ENCODE data around the gene DPP8. TPM values are rescaled to one million over a fixed set of nuclear protein-coding genes. Genes with fewer than 3 reads are reported as not detected.

DPP8 gene
- total RNA-seq, 4 donors from 2014 or later = 33.1 to 66.9 (median 47.9) TPM

DNA sequence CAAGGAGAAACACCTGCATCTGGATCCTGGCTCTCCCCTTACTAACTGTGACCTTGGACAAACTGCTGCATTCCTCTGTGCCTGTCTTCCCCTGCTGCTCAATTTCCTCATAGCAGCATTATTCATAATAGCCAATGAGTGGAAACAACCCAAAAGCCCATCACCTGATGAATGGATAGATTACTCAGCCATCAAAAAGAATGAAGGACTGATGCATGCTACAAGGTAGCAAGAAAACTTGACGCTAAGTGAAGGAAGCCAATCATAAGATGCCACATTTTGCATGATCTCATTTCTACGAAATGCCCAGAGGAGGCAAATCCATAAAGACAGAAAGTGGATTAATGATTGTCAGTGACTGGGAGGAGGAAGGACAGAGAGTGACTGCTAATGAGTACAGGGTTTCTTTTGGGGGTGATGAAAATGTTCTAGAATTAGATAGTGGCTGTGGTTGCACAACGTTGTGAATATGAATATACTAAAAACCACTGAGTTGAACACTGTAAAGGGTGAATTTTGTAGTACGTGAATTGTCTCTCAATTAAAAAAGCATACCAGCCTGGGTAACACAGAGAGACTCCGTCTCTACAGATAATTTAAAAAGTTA is 105.9 kb downstream of the DPP8 start:
- TF ChIP-seq EP300 (IDR thresholded peaks at IDR 0.05) (no peak), POLR2AphosphoS5 (IDR thresholded peaks at IDR 0.05) (no peak), POLR2A (IDR thresholded peaks at IDR 0.05) (no peak)
- TF ChIP-seq, protein P1, sequence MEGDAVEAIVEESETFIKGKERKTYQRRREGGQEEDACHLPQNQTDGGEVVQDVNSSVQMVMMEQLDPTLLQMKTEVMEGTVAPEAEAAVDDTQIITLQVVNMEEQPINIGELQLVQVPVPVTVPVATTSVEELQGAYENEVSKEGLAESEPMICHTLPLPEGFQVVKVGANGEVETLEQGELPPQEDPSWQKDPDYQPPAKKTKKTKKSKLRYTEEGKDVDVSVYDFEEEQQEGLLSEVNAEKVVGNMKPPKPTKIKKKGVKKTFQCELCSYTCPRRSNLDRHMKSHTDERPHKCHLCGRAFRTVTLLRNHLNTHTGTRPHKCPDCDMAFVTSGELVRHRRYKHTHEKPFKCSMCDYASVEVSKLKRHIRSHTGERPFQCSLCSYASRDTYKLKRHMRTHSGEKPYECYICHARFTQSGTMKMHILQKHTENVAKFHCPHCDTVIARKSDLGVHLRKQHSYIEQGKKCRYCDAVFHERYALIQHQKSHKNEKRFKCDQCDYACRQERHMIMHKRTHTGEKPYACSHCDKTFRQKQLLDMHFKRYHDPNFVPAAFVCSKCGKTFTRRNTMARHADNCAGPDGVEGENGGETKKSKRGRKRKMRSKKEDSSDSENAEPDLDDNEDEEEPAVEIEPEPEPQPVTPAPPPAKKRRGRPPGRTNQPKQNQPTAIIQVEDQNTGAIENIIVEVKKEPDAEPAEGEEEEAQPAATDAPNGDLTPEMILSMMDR (IDR thresholded peaks at IDR 0.05) = no peak
- WGBS, 2 donors (ENCODE audit: low coverage in 1 of 2) = 63 to 79% methylated on average over 4 to 5 of the region's 5 CpGs
- no peak overlapping the region for H3K4me3 ChIP-seq

DNA sequence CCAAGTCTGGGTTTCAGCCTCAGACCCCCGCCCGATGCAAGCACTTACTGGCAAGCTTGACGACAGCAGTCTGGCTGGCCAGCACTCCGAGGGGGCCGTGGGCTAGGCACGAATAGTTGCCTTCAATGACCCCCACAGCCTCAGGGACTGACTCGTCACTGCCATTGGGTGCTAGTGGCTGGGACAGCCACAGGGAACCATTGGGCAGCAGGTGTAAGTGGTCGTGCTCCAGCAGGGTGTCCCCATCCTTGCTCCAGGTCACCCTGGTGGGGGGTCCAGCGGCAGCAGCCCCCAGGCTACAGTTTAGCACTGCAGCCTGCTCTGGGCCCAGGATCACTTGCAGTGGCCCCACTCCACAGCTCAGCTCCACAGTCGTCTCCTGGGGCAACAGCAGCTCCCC is 106.5 kb downstream of the DPP8 start:
- peaks cover 10% of the 10 kb centered on the region for H3K27me3 ChIP-seq
- no peaks in the 10 kb centered on the region for H3K9me3 ChIP-seq
- TF ChIP-seq POLR2AphosphoS5 (IDR thresholded peaks at IDR 0.05) (no peak), POLR2A (IDR thresholded peaks at IDR 0.05) (no peak), EP300 (IDR thresholded peaks at IDR 0.05) (no peak)
- TF ChIP-seq, protein P1 (IDR thresholded peaks at IDR 0.05) = no peak
- H3K4me3 ChIP-seq = no peak overlapping the region
- H3K27ac ChIP-seq = no peak overlapping the region
- no peak for ATAC-seq
- no peaks in the 10 kb centered on the region for H3K4me1 ChIP-seq
- no peaks in the 10 kb centered on the region for H3K36me3 ChIP-seq
- 60 to 79% methylated on average over 1 to 6 of the region's 10 CpGs for WGBS, 2 donors (ENCODE audit: low coverage in 1 of 2)

More for the DNA sequence above, 105.9 kb downstream of the DPP8 start:
- H3K4me1 ChIP-seq = peaks cover 0 to 2% (median 0%) of the 10 kb centered on the region in 3 donors
- no peak overlapping the region for H3K27ac ChIP-seq
- no peaks in the 10 kb centered on the region for H3K9me3 ChIP-seq
- no peak for ATAC-seq
- H3K36me3 ChIP-seq = no peaks in the 10 kb centered on the region
- peaks cover 14% of the 10 kb centered on the region for H3K27me3 ChIP-seq

DNA sequence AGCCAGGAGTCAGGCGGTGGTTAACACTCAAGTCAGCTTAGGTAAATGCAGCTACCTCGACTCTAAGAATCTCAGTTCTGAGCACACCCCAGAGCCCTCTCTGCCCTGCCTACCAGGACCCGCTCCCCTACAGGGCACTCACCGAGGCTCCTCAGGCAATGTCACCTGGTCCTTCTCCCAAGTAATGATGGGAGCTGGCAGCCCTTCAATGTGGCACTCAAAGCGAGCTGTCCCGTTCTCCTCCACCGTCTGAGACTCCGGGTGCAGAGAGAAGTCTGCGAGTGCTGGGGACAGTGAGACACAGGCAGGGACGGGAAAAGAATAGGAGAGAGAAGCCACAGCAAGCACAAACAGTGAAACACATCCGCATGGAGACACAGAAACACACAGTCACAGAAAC is 107.5 kb downstream of the DPP8 start:
- WGBS, 2 donors (ENCODE audit: low coverage in 1 of 2) = 79 to 93% methylated on average over 3 of the region's 11 CpGs
- H3K36me3 ChIP-seq = no peaks in the 10 kb centered on the region
- no peaks in the 10 kb centered on the region for H3K9me3 ChIP-seq
- ATAC-seq = no peak
- H3K4me3 ChIP-seq = no peak overlapping the region
- peaks cover 1% of the 10 kb centered on the region for H3K27me3 ChIP-seq
- no peak overlapping the region for H3K27ac ChIP-seq
- TF ChIP-seq EP300 (IDR thresholded peaks at IDR 0.05) (no peak), POLR2AphosphoS5 (IDR thresholded peaks at IDR 0.05) (no peak), POLR2A (IDR thresholded peaks at IDR 0.05) (no peak)
- TF ChIP-seq, protein P1 (IDR thresholded peaks at IDR 0.05) = no peak
- no peaks in the 10 kb centered on the region for H3K4me1 ChIP-seq

DNA sequence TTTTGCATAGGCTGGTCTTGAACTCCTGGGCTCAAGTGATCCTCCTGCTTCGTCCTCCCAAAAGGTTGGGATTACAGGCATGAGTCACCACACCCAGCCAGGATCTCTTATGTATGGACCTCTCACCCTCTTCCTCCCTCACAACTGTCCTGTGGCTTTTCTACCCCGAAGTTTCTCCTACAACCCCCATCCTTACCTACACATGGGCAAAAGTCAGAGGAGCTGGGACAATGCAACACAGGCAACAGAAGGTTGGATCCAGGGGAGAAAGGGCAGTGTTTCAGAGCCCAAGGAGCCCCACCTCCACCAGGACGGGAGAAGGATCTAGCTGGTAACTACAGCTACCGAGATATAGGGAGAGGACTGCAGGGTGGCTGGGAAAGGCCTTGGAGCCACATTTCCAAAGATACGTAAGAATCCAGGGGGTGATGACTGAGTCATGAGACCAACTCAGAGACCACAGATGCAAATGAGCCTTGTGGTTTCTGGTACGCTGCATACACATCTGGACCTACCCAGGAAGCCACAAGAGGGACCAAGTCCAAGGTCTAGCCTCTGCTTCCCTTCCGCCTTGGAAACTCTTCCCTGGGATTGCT is 108.4 kb downstream of the DPP8 start:
- no peaks in the 10 kb centered on the region for H3K4me1 ChIP-seq
- 82 to 95% methylated on average over 2 to 3 of the region's 7 CpGs for WGBS, 2 donors (ENCODE audit: low coverage in 1 of 2)
- no peaks in the 10 kb centered on the region for H3K36me3 ChIP-seq
- no peak for ATAC-seq
- TF ChIP-seq POLR2AphosphoS5 (IDR thresholded peaks at IDR 0.05) (no peak), POLR2A (IDR thresholded peaks at IDR 0.05) (no peak), EP300 (IDR thresholded peaks at IDR 0.05) (no peak)
- TF ChIP-seq, protein P1 (IDR thresholded peaks at IDR 0.05) = no peak
- no peaks in the 10 kb centered on the region for H3K9me3 ChIP-seq
- H3K27ac ChIP-seq = no peak overlapping the region
- H3K27me3 ChIP-seq = no peaks in the 10 kb centered on the region
- no peak overlapping the region for H3K4me3 ChIP-seq
